K562 (cell line): ENCODE data around the gene CUL1. TPM values are rescaled to one million over a fixed set of nuclear protein-coding genes. Genes with fewer than 3 reads are reported as not detected.
A peak's percentile ranks its signal among the peaks of the same experiment; 100 is the strongest.

ENCODE experiments used
- ATAC-seq: fragments of 200-7000 bp; cut with Tn5 transposase; 3 replicates; pipeline ENCODE4 v1.9.1; 2020; ENCODE audit warnings: moderate library complexity
- BruUV-seq: library from RNA; stranded (reverse); fragments of 400-500 nt; replicated peaks from 2 replicates; lab custom pipeline; 2021; lab: Mats Ljungman, UMichigan
- CTCF ChIA-PET: fragments of 300-600 bp; formaldehyde crosslinking; extraction: SDS; loops from one replicate; lab custom pipeline; 2021; ENCODE audit warnings: low intra/inter-chr PET ratio; lab: Yijun Ruan, JAX
- POLR2A ChIA-PET: fragments of 300-600, 350-650 bp; sonication (Branson Sonifier 250); formaldehyde crosslinking; extraction: SDS; loops from one replicate; lab custom pipeline; 2021; ENCODE audit warnings: antibody characterized with exemption, inconsistent platforms; lab: Yijun Ruan, JAX
- DNase-seq, 4 experiments: peaks; one replicate each; pipeline versions ENCODE4 v3.0.0 to v3.0.0-alpha.2; 2011 to 2018; ENCODE audit warnings: low spot score in 3 of 4, mixed read lengths in 3 of 4; ENCODE audit errors: extremely low read depth in 1 of 4
- FAIRE-seq: peaks from 2 replicates; lab custom pipeline; 2011; peaks lifted over from hg19 to GRCh38; lab: Jason Lieb, UNC
- H2AFZ ChIP-seq: 2 replicates; pipeline ENCODE4 v1.6.0; 2011; ENCODE audit warnings: low read depth, low read length, control low read depth, inconsistent platforms
- H3K27ac ChIP-seq: fragments of 200-600 bp; 3 replicates; pipeline ENCODE4 v1.8.0; 2011; ENCODE audit warnings: low read depth, mild to moderate bottlenecking, control low read depth, inconsistent platforms, low read length, moderate library complexity, mixed read lengths; ENCODE audit errors: extremely low read depth
- H3K27me3 ChIP-seq, 2 experiments: fragments of 300-600 bp in 1 of 2; 2 replicates in 1 of 2; 3 replicates in 1 of 2; pipeline versions ENCODE4 v1.6.0 to v1.8.0; 2011; ENCODE audit warnings: inconsistent platforms in 2 of 2, low read length in 2 of 2, mild to moderate bottlenecking in 1 of 2, mixed read lengths in 1 of 2, moderate library complexity in 1 of 2; ENCODE audit not compliant: control insufficient read depth in 2 of 2, insufficient read depth in 2 of 2
- H3K36me3 ChIP-seq: fragments of 300-600 bp; 3 replicates; pipeline ENCODE4 v1.8.0; 2011; ENCODE audit warnings: mild to moderate bottlenecking, low read length, inconsistent platforms; ENCODE audit not compliant: control insufficient read depth, insufficient read depth
- H3K4me1 ChIP-seq, 2 experiments: fragments of 200-600 bp in 1 of 2; replicated peaks in 1 of 2; 2 replicates in 1 of 2; 3 replicates in 1 of 2; pipeline versions ENCODE4 v1.5.1 to v1.8.0; 2011; ENCODE audit warnings: inconsistent platforms in 2 of 2, low read length in 2 of 2, mild to moderate bottlenecking in 1 of 2, mixed read lengths in 1 of 2, moderate library complexity in 1 of 2; ENCODE audit not compliant: control insufficient read depth in 2 of 2, insufficient read depth in 2 of 2
- H3K4me2 ChIP-seq: 2 replicates; pipeline ENCODE4 v1.6.1; 2011; ENCODE audit warnings: low read length, control low read depth, inconsistent platforms, mixed read lengths; ENCODE audit not compliant: insufficient read depth
- H3K4me3 ChIP-seq: fragments of 200-600 bp; sonication (generic), shearing (Covaris generic); 2 replicates; pipeline ENCODE4 v1.5.1; 2016; ENCODE audit warnings: control low read depth, inconsistent platforms
- H3K79me2 ChIP-seq: fragments of 200-600 bp; 3 replicates; pipeline ENCODE4 v1.8.0; 2011; ENCODE audit warnings: low read length, inconsistent platforms; ENCODE audit not compliant: control insufficient read depth, insufficient read depth
- H3K9ac ChIP-seq, 2 experiments: 2 replicates each; pipeline versions ENCODE4 v1.6.0 to v1.6.1; 2011; ENCODE audit warnings: low read depth in 2 of 2, low read length in 2 of 2, control low read depth in 1 of 2, inconsistent platforms in 1 of 2, mild to moderate bottlenecking in 1 of 2, mixed read lengths in 1 of 2; ENCODE audit not compliant: insufficient read depth in 1 of 2
- H3K9me1 ChIP-seq: one replicate; pipeline ENCODE4 v1.6.0; 2011; ENCODE audit warnings: inconsistent platforms, mild to moderate bottlenecking, low read length, moderate library complexity; ENCODE audit not compliant: control insufficient read depth, insufficient read depth
- H3K9me3 ChIP-seq: replicated peaks from 2 replicates; pipeline ENCODE4 v1.5.1; 2011; ENCODE audit warnings: low read depth, low read length, inconsistent platforms; ENCODE audit not compliant: control insufficient read depth, insufficient read depth
- H4K20me1 ChIP-seq: replicated peaks from 2 replicates; pipeline ENCODE4 v1.6.1; 2011; ENCODE audit warnings: low read length, inconsistent platforms, mixed read lengths; ENCODE audit not compliant: control insufficient read depth, insufficient read depth
- ADNP ChIP-seq: fragments of 200-800 bp; sonication (Bioruptor generic); IDR thresholded peaks from 2 replicates; pipeline ENCODE4 v1.6.1; 2016; ENCODE audit warnings: missing genetic modification characterization, missing compliant biosample characterization
- AFF1 ChIP-seq, 2 experiments: fragments of 450-650 bp; IDR thresholded peaks; 2 replicates each; pipeline ENCODE4 v1.6.1; 2018; ENCODE audit warnings: mild to moderate bottlenecking in 2 of 2, low read depth in 1 of 2; ENCODE audit not compliant: partially characterized antibody in 2 of 2
- EWSR1 ChIP-seq: fragments of 450-650 bp; IDR thresholded peaks from 2 replicates; pipeline ENCODE4 v1.6.1; 2018; ENCODE audit warnings: borderline replicate concordance, mild to moderate bottlenecking, low read depth, moderate library complexity; ENCODE audit not compliant: partially characterized antibody
- NFIX ChIP-seq: fragments of 250-450 bp; sonication (Bioruptor Pico); IDR thresholded peaks from 2 replicates; pipeline ENCODE4 v1.4.0; 2020; ENCODE audit warnings: low read depth, mild to moderate bottlenecking, moderate library complexity
- NR2F6 ChIP-seq: fragments of 450-650 bp; formaldehyde crosslinking; IDR thresholded peaks from 2 replicates; pipeline ENCODE4 v1.4.0; 2020; ENCODE audit warnings: mild to moderate bottlenecking
- RBM25 ChIP-seq: fragments of 200-400 bp; formaldehyde crosslinking; IDR thresholded peaks from 2 replicates; pipeline ENCODE4 v1.6.1; 2018; ENCODE audit warnings: low read length, low read depth, moderate library complexity; ENCODE audit not compliant: severe bottlenecking
- SNRNP70 ChIP-seq: fragments of 200-400 bp; formaldehyde crosslinking; optimal IDR thresholded peaks from 2 replicates; pipeline ENCODE3; 2017; ENCODE audit warnings: low read depth, low read length
- ZNF121 ChIP-seq: sonication (generic); formaldehyde crosslinking; conservative IDR thresholded peaks from 2 replicates; pipeline ENCODE4 v1.8.0; 2022; ENCODE audit warnings: missing genetic modification reagents
- ZNF146 ChIP-seq: IDR thresholded peaks from one replicate; pipeline ENCODE4 v1.6.1; 2018; ENCODE audit warnings: missing compliant biosample characterization; ENCODE audit not compliant: unreplicated experiment
- ZNF184 ChIP-seq: sonication (generic); formaldehyde crosslinking; IDR thresholded peaks from 2 replicates; pipeline ENCODE4 v1.5.0; 2020; ENCODE audit warnings: missing genetic modification reagents
- WGBS: fragments of 100-300 bp; shearing (Covaris generic); methylation state at CpG from one replicate; pipeline ENCODE4 v1.1.6; 2016; ENCODE audit warnings: low coverage, mixed read lengths; ENCODE audit not compliant: insufficient coverage; ENCODE audit errors: missing lambda C conversion rate; 5-methylcytosine and 5-hydroxymethylcytosine counted together
- in situ Hi-C: fragments of 300-500 bp; cut with MboI; formaldehyde crosslinking; loops from 4 replicates; pipeline ENCODE4 v1.15.0; 2018; ENCODE audit warnings: inconsistent platforms, mixed read lengths
- intact Hi-C: fragments of 100-400 bp; cut with micrococcal nuclease; formaldehyde crosslinking; loops from 2 replicates; pipeline ENCODE4 v1.14.2; 2022
- polyA plus RNA-seq, 8 experiments: library from polyadenylated mRNA; depleted of rRNA in 4 of 8; stranded (reverse) in 5 of 8; unstranded in 3 of 8; fragments of >200 nt; fragmentation: Nextera tagmentation in 2 of 8; fragmentation: Illumina TruSeq in 1 of 8; extraction: Ambion mirVana in 2 of 8; extraction: Trizol in 1 of 8; gene quantifications; 2 replicates each; pipeline versions ENCODE4 v1.2.1 to v1.2.3, GENCODE V29; 2011 to 2014; ENCODE audit warnings: inconsistent platforms in 1 of 8, missing spikeins in 1 of 8
- total RNA-seq, 7 experiments: library from RNA; depleted of rRNA in 6 of 7; stranded (reverse); fragments of >200 nt in 6 of 7; fragmentation: Illumina TruSeq in 2 of 7; extraction: Trizol in 2 of 7; gene quantifications; 2 replicates each; pipeline versions ENCODE4 v1.2.1 to v1.2.3, GENCODE V29; 2011 to 2021; ENCODE audit warnings: low replicate concordance in 1 of 7
- TF ChIP-seq, protein P1 (sequence below): fragments of 450-650 bp; IDR thresholded peaks from 2 replicates; pipeline ENCODE4 v1.6.1; 2017; ENCODE audit warnings: antibody characterized with exemption, mild to moderate bottlenecking
- TF ChIP-seq, protein P2 (sequence below): sonication (generic); formaldehyde crosslinking; IDR thresholded peaks from 2 replicates; pipeline ENCODE4 v1.8.0; 2022; ENCODE audit warnings: mild to moderate bottlenecking, missing genetic modification reagents

Gene CUL1
- total and polyA plus RNA-seq, 9 of the 15 experiments (the other 6 are each of a cell fraction or from before 2014, with no cell fraction given): 31.5 to 107 (median 96.5) TPM

DNA sequence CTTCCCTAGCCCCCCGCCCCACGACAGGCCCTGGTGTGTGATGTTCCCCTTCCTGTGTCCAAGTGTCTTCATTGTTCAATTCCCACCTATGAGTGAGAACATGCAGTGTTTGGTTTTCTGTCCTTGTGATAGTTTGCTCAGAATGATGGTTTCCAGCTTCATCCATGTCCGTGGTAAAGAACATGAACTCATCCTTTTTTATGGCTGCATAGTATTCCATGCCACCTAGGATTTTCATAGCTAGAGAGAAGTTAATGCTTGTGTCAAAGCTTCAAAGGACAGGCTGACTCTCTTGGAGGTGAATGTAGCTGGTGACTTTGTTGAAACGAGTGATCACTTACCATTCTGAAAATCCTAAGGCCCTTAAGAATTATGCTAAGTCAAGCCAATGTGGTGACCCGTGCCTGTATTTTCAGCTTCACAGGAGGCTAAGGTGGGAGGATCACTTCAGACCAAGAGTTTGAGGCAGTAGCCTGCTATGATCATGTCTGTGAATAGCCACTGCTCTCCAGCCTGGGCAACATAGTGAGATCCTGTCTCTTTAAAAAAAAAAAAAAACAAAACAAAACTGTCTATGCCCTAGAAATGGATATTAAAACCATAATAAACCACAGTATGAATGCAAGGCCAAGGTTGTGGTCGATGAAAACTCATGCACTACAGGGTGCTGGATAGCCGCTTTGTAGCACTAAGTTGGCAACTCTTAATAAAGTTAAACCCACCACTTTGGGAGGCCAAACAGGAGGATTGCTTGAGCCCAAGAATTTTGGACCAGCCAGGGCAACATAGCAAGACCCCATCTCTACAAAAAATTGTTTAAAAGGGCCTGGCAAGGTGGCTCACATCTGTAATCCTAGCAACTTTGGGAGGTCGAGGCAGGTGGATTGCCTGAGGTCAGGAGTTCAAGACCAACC lies 52.0 kb downstream of the CUL1 start:
- H3K79me2 ChIP-seq: peaks cover 16% of the 10 kb centered on the region
- no peak for FAIRE-seq
- peaks cover 4 to 5% of the 10 kb centered on the region in 2 experiments; a peak in 2 of 5 replicates for H3K4me1 ChIP-seq
- H3K4me3 ChIP-seq: no peak overlapping the region
- H4K20me1 ChIP-seq: no peaks in the 10 kb centered on the region
- ChIA-PET POLR2A (no interaction called here), CTCF (no interaction called here)
- H3K9ac ChIP-seq: no peak overlapping the region
- no peak overlapping the region for H3K4me2 ChIP-seq
- BruUV-seq: no TSS peak
- H3K9me1 ChIP-seq: no peaks in the 10 kb centered on the region
- H3K27ac ChIP-seq: no peak overlapping the region
- in situ Hi-C loops: no loop called here
- WGBS: 94% methylated on average over 8 of the region's 8 CpGs
- H3K9me3 ChIP-seq: no peaks in the 10 kb centered on the region
- peaks cover 49% of the 10 kb centered on the region; the same call in 2 of the 3 replicates for H3K36me3 ChIP-seq
- no peak overlapping the region for H2AFZ ChIP-seq
- H3K27me3 ChIP-seq: no peaks in the 10 kb centered on the region
- no peak for DNase-seq
- no peak for ATAC-seq
- intact Hi-C loops: loop anchor here (10.0 kb wide), 1 partner anchor 246 kb away; no protein-coding TSS in a partner anchor
- no peak for TF ChIP-seq AFF1 (IDR thresholded peaks at IDR 0.05; ENCODE audit: low read depth in 1 of 2, partially characterized antibody in 2 of 2)
- peak; percentile 96 for TF ChIP-seq ZNF121 (CRISPR knock-in tag)
- peak; percentile 22; the same call in 1 of the 2 replicates for TF ChIP-seq ADNP (tag)
- TF ChIP-seq SNRNP70: no peak
- TF ChIP-seq, protein P1, sequence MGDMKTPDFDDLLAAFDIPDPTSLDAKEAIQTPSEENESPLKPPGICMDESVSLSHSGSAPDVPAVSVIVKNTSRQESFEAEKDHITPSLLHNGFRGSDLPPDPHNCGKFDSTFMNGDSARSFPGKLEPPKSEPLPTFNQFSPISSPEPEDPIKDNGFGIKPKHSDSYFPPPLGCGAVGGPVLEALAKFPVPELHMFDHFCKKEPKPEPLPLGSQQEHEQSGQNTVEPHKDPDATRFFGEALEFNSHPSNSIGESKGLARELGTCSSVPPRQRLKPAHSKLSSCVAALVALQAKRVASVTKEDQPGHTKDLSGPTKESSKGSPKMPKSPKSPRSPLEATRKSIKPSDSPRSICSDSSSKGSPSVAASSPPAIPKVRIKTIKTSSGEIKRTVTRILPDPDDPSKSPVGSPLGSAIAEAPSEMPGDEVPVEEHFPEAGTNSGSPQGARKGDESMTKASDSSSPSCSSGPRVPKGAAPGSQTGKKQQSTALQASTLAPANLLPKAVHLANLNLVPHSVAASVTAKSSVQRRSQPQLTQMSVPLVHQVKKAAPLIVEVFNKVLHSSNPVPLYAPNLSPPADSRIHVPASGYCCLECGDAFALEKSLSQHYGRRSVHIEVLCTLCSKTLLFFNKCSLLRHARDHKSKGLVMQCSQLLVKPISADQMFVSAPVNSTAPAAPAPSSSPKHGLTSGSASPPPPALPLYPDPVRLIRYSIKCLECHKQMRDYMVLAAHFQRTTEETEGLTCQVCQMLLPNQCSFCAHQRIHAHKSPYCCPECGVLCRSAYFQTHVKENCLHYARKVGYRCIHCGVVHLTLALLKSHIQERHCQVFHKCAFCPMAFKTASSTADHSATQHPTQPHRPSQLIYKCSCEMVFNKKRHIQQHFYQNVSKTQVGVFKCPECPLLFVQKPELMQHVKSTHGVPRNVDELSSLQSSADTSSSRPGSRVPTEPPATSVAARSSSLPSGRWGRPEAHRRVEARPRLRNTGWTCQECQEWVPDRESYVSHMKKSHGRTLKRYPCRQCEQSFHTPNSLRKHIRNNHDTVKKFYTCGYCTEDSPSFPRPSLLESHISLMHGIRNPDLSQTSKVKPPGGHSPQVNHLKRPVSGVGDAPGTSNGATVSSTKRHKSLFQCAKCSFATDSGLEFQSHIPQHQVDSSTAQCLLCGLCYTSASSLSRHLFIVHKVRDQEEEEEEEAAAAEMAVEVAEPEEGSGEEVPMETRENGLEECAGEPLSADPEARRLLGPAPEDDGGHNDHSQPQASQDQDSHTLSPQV: no peak
- peak; percentile 57 for TF ChIP-seq RBM25
- TF ChIP-seq ZNF146 (CRISPR knock-in tag): peak; percentile 98
- TF ChIP-seq NR2F6 (CRISPR knock-in tag): no peak
- no peak for TF ChIP-seq EWSR1
- TF ChIP-seq, protein P2, sequence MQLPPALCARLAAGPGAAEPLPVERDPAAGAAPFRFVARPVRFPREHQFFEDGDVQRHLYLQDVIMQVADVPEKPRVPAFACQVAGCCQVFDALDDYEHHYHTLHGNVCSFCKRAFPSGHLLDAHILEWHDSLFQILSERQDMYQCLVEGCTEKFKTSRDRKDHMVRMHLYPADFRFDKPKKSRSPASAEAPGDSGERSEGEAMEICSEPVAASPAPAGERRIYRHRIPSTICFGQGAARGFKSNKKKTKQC: no peak
- TF ChIP-seq ZNF184: no peak
- no peak for TF ChIP-seq NFIX
